ENCODE measurements around the gene TBC1D3I.
"Not testable (repeated sequence)": the region's sequence is repeated elsewhere in the genome, so short reads cannot be mapped to it uniquely, and the experiment has no call there.

Gene TBC1D3I

DNA sequence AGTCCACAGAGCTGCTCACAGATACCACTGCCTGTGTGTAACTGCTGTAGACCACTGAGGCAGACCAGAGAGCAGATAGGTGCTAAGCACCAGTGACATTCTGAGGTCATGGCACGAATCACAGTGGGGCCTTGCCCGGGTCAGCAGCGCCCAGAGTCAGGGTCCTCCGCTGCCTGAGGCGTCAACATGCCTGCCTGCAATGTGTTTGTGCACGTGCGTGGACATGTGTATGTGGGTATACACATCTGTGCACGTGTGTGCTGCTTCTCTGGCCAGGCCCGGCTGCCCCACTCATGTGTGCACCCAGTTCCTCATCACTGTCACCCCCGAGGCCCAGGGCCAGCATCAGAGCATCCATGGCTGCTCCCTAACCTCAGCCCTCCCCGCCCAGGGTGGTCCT, at the start of gene TBC1D3I:
Gene TBC1D3I, minus strand, starts transcription at position 101 of the 400 bp plus-strand sequence. CDS start 1,585 bp downstream, outside the sequence.
- not testable (repeated sequence) for DNase-seq

DNA sequence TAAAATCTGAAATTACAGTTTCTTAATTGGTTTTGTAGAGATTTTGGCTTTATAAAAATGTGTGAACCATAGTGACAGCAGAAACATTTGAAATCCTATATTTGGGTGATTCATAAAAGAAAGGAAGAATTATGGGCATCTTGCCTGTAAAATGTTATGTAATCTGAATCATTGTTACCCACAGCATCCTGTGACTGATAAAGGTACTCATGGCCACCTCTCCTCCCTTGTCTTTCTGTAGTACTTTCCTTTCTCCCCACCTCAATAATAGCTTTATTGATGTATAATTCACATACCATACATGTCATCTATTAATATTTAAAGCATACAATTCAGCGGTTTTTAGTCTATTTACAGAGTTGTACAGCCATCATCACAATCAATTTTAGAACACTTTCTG, 30.8 kb upstream of the TBC1D3I start:
- DNase-seq: not testable (repeated sequence)

DNA sequence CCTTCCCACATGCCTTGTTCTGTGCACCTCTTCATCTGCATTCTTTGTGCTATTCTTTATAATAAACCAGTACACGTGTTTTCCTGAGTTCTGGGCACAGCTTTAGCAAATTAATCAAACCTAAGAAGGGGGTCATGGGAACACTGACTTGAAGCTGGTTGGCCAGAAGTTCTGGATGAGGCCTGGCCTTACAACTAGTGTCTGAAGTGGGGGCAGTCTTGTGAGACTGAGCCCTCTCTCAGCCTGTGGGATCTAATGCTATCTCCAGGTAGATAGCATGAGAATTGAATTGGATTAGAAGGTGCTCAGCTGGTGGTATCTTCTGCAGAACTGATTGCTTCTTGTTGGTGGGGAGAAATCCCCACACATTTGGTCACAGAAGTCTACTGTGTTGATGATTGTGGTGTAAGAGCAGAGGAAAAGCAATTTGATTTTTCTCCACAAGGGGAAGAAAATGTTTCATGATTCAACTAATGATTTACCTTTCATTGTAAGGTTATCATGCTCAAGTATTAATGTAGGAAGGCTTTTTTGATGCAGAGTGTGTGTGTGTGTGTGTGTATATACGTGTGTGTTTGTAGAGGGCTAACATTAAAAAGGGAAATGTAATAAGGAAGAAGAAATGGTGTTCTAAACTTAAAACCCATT, 25.7 kb upstream of the TBC1D3I start:
- DNase-seq: not testable (repeated sequence)

DNA sequence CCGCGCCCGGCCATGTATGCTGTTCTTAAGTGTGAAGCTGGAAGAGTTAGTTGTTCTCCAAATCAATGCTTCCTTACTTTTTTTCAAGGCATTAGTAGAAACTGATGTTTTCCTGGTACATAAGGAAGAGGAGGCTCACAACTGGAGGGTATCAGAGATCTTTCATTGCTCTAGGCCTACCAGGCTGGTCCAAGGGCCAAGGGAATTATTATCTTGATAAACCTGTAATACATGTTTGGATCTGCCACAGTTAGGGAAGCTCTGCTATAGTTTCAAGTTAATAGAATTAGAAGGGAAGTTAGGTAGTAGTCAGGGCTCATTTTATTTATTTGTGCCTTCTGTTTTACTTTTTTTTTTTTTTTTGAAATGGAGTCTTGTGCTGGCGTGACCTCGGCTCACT, 19.8 kb upstream of the TBC1D3I start:
- not testable (repeated sequence) for DNase-seq

DNA sequence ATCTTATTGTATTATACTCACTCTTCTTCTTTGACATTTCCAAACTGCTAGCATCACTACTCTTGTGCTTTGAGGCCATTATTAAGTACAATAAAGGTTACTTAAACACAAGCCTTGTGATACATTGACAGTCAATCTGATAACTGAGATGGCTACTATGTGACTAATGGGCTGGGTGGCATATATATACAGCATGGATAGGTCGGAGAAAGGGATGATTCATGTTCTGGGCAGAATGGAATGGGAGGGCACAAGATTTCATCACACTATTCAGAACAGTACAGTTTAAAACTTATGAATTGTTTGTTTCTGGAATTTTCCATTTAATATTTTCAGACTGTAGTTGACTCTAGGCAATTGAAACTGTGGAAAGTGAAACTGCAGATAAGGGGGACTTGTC, 18.9 kb upstream of the TBC1D3I start:
- not testable (repeated sequence) for DNase-seq

DNA sequence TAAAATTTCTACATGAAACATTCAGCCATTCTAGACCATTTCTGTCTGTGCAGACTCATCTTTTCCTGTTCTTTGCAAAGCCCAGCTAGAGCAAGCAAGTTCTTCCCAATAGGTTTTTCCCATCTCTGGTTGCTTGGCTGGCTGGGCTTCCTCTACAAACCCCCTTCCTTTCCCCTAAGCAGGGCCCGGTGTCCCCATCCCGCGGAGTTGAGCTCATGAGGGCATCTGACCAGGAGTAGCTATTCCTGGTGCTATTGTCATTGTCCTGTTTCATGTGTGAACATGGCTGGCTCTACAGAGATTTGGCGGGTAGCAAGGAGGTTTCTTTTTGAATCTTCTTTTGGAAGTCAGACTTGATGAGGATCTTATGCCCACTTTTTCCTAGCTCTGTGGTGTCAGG, 22.3 kb downstream of the TBC1D3I start:
- not testable (repeated sequence) for DNase-seq

DNA sequence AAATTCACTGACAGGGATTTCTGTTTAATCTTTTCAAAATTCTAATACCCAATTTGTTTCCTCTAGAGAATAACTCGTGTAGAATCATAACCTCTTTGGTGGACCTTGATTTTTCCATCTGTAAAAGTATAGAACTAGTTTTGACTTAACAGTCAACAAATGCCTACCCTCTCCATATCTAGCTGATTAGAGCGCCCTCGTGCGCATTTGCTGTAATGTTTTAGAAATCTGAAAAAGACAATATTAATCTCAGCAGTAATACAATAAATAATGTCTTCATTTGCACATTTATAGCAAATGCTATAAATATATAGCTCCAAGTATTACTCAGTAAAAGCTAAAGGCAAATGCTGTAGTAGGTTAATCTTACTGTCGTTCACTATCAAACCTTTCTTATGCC, 34.7 kb downstream of the TBC1D3I start:
- not testable (repeated sequence) for DNase-seq

DNA sequence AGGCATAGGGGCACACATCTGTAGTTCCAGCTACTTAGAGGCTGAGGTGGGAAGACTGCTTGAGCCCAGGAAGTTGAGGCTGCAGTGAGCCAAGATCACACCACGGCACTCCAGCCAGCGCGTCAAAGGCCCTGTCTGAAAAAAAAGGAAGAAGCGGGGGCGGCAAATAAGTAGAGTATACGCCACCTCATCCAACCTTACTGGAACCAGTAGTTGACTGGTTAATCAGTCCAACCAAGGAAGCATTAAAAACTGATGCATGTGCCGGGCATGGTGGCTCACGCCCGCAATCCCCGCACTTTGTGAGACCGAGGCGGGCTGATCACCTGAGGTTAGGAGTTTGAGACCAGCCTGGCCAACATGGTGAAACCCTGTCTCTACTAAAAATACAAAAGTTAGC, 41.4 kb downstream of the TBC1D3I start:
- DNase-seq: peak; percentile 76

DNA sequence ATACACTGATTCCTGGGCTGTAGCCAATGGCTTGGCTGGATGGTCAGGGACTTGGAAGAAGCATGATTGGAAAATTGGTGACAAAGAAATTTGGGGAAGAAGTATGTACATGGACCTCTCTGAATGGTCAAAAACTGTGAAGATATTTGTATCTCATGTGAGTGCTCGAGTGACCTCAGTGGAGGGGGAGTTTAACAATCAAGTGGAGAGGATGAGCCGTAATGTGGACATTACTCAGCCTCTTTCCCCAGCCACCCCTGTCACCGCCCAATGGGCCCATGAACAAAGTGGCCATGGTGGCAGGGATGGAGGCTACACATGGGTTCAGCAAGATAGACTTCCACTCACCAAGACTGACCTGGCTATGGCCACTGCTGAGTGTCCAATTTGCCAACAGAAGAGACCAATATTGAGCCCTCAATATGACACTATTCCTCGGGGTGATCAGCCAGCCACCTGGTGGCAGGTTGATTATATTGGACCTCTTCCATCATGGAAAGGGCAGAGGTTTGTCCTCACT, 42.7 kb downstream of the TBC1D3I start:
- DNase-seq: peak; percentile 63

DNA sequence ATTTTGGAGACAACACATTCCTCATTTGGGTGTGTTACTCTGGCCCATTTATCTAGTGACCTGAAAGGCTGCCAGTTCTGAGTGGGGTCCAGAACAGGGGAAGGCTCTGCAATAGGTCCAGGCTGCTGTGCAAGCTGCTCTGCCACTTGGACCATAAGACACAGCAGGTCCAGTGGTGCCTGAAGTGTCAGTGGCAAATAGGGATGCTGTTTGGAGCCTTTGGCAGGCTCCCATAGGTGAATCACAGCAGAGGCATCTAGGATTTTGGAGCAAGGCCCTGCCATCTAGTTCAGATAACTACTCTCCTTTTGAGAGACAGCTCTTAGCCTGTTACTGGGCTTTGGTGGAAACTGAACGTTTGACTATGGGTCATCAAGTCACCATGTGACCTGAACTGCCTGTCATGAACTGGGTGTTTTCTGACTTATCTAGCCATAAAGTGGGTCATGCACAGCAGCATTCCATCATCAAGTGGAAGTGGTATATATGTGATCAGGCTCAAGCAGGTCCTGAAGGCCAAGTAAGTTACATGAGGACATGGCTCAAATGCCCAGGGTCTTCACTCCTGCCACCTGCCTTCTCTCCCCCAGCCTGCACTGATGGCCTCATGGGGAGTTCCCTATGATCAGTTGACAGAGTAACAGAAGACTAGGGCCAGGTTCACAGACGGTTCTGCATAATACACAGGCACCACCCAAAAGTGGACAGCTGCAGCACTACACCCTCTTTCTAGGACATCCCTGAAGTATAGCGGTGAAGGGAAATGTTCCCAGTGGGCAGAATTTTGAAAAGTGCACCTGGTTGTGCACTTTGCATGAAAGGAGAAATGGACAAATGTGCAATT, 43.4 kb downstream of the TBC1D3I start:
- peak; percentile 35 for DNase-seq

DNA sequence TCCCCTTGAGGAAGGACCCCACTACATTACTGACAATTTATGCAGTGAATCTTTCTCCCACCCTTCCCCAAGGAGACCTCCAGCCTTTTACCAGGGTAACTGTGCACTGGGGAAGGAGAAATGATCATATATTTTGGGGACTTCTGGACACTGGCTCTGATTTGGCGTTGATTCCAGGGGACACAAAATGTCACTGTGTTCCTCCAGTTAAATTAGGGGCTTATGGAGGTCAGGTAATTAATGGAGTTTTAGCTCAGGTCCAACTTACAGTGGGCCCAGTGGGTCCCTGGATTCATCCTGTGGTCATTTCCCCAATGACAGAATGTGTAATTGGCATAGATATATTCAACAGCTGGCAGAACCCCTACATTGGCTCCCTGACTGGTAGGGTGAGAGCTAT, 44.8 kb downstream of the TBC1D3I start:
- not testable (repeated sequence) for DNase-seq

DNA sequence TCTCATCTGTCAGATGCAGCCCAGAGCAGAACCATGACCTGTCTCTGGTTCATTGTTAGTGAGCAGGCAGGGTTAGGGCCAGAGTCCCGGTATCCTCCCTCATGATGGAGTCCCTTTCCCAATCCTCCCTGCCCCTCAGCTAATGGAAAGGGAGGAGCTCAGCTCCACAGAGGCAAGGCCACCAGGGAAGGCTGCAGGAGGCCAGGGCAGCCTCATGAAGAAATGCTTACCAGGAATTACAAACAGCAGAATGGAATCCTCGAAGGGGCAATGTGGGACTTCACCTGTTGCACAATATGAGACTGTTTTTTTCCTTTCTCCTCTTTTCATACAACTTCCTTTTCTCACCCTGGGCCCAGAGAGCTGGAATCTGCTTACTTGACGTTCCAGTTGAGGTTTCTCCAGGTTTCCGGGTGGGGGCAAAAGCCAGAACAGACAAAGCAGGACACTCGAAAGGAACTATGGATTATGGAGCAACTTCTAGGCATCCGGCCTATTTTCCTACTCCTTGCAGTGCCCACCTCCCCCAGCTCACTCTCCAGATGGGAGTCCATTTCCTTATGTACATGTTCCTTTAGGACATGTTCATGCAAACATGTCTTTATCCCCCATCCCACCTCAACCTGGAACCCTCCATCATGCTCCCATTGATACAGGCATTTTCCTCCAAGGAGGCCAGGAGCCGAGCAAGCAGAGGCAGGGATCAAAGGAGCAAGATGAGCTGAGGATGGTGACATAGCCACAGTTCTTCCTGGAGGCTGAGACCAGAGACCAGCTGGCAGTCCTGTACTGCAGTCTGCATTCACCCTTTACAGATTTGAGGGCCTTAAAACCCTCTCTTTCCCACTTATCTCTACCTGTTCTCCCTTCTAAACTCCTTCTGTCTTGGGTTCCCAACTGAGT, 48.7 kb downstream of the TBC1D3I start:
- peak; percentile 94 for DNase-seq

DNA sequence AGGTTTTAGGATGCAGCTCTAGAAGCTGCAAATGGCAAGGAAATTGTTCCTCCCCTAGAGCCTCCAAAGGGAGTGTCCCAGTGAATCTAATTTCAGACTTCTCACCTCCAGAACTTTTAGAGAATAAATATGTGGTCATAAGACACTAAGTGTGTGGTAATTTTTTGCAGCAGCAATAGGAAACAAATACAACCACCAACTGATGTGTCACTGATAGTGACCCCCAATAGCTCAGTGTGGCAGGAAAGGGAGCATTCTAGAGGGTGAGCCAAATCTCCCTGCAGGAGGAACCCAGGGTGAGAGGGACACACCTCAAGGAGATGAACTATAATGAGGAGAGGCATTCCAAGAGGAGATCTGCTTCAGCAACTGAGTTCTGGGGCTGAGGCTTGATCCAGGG, 49.5 kb downstream of the TBC1D3I start:
- DNase-seq: peak; percentile 80

DNA sequence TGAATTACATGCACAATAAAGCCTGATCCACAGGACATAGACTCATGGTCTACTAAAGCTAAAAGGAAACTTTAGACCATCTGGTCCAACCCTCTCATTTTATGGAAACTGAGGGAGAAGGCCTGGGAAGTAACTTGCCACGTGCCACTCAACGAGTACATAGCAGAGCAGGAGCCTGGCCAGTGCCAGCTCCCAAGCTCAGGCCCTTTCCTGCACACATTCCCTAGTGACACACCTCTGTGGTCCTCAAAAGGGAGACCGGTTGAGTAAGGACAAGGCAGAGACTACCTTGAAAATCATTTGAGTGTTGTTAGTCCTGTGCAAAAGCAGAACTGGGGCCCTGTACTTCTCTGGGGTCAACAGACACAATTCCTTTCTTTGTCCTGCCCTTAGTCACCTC, 50.7 kb downstream of the TBC1D3I start:
- no peak for DNase-seq

DNA sequence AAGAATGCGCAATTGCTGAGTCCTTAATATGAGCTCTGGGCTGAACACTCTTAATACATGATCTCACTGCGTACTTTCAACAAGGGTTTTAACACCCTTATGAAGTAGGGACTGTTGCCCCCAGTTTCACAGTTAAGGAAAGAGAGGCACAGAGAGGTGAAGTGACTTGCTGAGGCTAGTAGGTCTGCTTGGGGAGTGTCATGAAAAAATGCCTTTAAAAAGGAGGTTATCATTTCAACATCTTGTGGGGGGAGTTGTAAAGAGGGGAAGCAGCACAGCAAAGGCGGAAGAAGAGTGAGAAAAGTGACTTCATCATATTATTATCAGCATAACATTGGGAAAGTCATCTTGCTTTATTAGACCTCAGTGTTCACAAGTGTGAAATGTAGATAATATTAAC, 51.4 kb downstream of the TBC1D3I start:
- DNase-seq: peak; percentile 96

DNA sequence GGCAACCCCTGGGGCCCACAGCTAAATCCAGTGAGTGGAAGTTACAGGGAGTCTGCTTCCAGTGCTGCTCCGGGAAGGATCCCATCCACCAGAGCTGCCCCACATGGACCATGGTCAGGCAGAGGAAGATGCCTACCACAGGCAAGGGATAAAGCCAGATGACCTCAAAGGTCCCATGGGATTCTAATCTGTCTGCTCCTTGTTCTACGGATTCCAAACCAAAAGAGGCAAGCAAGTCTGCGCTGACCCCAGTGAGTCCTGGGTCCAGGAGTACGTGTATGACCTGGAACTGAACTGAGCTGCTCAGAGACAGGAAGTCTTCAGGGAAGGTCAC, 52.1 kb downstream of the TBC1D3I start:
- DNase-seq: no peak

DNA sequence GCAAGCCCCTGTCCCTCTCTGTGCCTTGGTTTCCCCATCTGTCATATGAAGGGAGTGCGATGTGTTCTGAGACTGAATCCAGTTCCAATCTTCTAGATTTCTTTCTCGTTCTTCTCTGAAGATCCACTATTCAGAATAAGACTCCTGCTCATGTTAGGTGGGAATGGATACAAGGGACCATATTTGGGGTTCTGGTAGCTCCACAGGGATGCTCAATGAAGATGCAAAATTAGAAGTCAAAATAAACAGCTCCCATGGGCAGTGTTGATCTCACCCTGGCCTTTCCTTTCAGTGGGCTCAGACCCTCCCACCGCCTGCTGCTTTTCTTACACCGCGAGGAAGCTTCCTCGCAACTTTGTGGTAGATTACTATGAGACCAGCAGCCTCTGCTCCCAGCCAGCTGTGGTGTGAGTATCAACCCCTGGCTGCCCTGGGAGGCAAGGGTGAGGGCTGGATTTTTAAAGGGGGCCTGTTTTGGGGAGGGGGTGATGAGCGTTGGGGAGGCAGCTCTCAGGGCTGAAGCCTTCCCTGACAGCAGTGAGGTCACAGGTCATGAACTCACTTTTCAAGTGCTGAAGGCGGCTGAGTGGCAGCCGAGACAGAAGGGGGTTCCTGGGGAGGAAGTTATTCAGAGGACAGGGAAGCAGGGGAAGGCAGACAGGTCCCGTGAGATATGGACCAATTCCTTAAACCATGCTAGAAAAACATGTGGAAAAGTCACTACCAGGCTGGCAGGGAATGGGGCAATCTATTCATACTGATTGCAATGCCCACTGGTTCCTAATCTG, 52.7 kb downstream of the TBC1D3I start:
- DNase-seq: peak; percentile 99

DNA sequence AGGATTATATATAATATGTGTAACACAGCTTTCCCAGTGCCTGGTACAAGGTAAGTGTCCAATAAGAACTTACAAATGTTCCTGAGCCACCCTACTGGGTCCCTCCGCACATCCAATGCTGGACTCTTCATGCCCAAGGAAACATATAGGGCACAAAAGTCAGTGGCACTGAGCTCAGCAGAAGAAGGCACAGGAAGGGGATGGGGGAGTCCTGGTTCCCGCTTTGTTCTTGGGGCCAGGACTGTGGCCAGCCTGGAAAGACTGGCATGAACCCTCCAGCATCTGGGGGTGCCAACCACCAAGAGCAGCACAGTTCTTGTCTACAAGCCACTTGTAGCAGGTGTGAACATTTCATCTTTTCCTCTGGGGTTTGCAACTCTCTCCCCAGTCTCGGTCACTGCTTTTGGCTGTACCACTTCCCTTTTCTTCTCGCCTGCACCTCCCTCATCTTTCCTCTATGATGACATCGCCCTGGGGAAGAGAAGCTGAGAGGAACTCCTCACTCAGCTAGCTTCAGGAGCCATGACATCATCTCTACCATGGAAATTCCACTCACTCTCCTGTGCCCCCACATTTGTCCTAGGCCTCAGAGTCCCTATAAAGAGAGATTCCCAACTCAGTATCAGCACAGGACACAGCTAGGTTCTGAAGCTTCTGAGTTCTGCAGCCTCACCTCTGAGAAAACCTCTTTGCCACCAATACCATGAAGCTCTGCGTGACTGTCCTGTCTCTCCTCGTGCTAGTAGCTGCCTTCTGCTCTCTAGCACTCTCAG, 53.7 kb downstream of the TBC1D3I start, which contains the start of gene CCL4L2:
Gene CCL4L2, plus strand, starts transcription at position 625 of the 773 bp plus-strand sequence.
- DNase-seq: peak; percentile 100

DNA sequence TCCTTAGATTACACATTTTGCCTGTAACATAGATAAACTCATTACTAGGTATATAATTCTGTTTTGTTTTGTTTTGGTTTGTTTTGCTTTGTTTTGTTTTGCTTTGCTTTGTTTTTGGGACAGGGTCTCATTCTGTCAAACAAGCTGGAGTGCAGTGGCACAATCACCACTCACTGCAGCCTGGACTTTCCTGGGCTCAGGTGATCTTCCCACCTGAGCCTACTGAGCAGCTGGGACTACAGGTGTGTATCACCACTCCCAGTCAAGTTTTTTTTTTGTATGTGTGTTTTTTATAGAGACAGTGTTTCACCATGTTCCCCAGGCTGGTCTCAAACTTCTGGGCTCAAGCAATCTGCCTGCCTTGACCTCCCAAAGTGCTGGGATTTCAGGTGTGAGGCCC, 54.8 kb downstream of the TBC1D3I start:
- DNase-seq: no peak

DNA sequence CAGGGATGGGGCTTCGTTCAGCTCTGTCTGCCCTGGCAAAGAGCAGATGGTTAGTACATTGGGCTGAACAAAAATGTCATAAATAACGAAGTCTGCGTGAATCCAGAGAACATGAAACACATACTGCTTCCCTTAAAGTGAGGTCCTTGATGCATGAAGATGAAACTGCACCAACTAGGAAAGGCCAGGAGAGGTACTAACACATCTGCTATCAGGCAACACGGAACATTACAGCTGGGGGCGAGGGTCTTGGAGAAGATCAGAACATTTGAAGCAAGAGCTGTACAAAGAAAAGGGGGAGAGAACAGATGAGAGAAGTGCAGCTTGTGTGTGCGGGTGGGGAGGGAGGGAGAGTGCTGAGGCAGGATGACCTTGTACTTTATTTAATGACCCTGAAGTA, 57.0 kb downstream of the TBC1D3I start:
- DNase-seq: not testable (repeated sequence)

DNA sequence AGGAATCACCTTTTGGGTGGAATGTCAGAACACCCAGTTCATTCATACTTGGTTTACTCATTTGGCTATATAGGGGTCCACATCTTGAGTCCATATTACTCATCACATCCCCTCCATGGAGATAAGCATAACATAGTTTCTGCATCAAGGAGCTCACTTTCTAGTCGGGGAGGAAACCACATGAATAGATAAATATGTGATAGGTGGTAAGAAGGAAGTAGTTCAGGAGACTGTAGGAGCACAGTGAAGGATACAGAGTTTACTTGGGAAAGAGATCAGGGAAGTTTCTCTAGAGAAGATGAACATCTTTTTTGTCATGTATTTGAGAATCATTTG, 57.9 kb downstream of the TBC1D3I start:
- peak; percentile 30 for DNase-seq
